PFSK-1 (cell line): ENCODE data around the gene BTLA.

Experiments used
- FOXP2 ChIP-seq: optimal IDR thresholded peaks from 2 replicates; pipeline ENCODE3; 2011; ENCODE audit warnings: borderline replicate concordance, control low read depth, inconsistent platforms; ENCODE audit not compliant: insufficient read depth; ENCODE audit errors: extremely low read length, extremely low read depth
- POLR2AphosphoS5 ChIP-seq: IDR thresholded peaks from 2 replicates; pipeline ENCODE4 v1.6.1; 2012; ENCODE audit warnings: low read depth, mild to moderate bottlenecking, control low read depth, low read length, moderate library complexity
- REST ChIP-seq, 2 experiments: IDR thresholded peaks; 2 replicates each; pipeline versions ENCODE4 v1.6.1 to v1.8.0; 2011 to 2012; ENCODE audit warnings: low read depth in 2 of 2, low read length in 2 of 2, control low read depth in 1 of 2, inconsistent platforms in 1 of 2, mild to moderate bottlenecking in 1 of 2, moderate library complexity in 1 of 2; ENCODE audit not compliant: insufficient read depth in 1 of 2
- SIN3A ChIP-seq: IDR thresholded peaks from 2 replicates; pipeline ENCODE4 v1.6.1; 2012; ENCODE audit warnings: mild to moderate bottlenecking, low read length, moderate library complexity, borderline replicate concordance; ENCODE audit not compliant: insufficient read depth
- TAF1 ChIP-seq: IDR thresholded peaks from 2 replicates; pipeline ENCODE4 v1.6.1; 2012; ENCODE audit warnings: low read length, control low read depth, borderline replicate concordance; ENCODE audit not compliant: insufficient read depth

DNA sequence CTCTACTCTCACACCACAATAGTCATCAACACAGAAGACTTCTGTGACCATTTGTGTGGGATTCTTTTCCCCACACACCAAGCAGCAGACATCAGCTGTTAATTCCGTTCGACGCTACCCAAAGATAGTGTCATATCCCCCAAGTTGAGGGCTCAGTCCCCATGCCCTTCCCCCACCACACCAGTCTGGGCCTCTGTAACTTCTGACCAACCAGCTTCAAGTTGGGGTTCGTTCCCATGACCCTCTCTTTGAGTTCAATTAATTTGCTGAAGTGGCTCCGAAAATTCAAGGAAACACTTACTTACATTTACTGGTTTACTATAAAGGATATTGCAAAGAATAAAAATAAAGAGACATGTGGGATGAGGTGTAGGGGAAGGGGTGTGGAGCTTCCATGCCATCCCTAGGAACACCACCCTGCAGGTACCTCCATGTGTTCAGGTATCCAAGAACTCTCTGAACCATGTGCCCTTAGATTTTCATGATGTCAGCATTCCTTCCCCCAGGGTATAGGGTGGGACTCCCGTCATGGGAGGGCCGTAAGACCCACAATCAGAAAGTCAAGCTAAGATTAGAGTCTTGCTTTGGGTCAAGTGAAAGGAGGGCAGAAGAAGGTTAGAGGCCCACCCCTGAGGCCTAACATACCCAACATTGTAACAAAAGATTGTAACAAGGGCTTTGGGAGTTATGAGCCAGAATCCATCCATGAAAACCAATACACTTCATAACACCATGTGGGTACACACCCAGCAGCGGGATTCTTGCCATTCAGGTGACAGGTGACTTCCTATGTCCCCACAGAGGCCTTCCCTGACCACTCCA is 82.7 kb downstream of the BTLA start:
- TF ChIP-seq SIN3A (no peak), POLR2AphosphoS5 (no peak), REST (IDR thresholded peaks at IDR 0.05; ENCODE audit: insufficient read depth in 1 of 2, low read depth in 2 of 2, low read length in 2 of 2) (no peak), TAF1 (no peak), FOXP2 (no peak)
